Measurements from ENCODE around the gene ATAD3A.

GRCh38 chr1:1540818-1541628 lies 29.1 kb downstream of the ATAD3A start:
- no peak for TF ChIP-seq CTCF (IDR thresholded peaks at IDR 0.05)
- no peak for TF ChIP-seq TEAD4 (IDR thresholded peaks at IDR 0.05; ENCODE audit: borderline replicate concordance, insufficient read depth)
- no peak for TF ChIP-seq EP300 (IDR thresholded peaks at IDR 0.05; ENCODE audit: borderline replicate concordance in 1 of 2, low read depth in 1 of 2, low read length in 1 of 2)
- no peak for TF ChIP-seq ZBTB33 (IDR thresholded peaks at IDR 0.05; ENCODE audit: borderline replicate concordance, low read depth)
- TF ChIP-seq MXI1 (IDR thresholded peaks at IDR 0.05; ENCODE audit: low read depth, low read length) = no peak
- no peak for TF ChIP-seq TAF1 (IDR thresholded peaks at IDR 0.05; ENCODE audit: borderline replicate concordance, low read depth, low read length)
- TF ChIP-seq SIN3A (IDR thresholded peaks at IDR 0.05; ENCODE audit: borderline replicate concordance, low read depth, low read length) = no peak
- TF ChIP-seq POLR2AphosphoS5 (IDR thresholded peaks at IDR 0.05; ENCODE audit: low read depth, low read length) = no peak
- TF ChIP-seq EZH2phosphoT487 (IDR thresholded peaks at IDR 0.05; ENCODE audit: borderline replicate concordance, low read depth) = no peak
